ENCODE measurements around the gene MMP20.

Gene MMP20

GRCh38 chr11:102625177-102625576, at the start of gene MMP20:
TSS of gene MMP20 (minus strand) at chr11:102625332. CDS start at chr11:102625319, 13 bp downstream.
- TF ChIP-seq CTCF (IDR thresholded peaks at IDR 0.05; ENCODE audit: insufficient read depth, missing control alignments): no peak
- FAIRE-seq: no peak
- DNase-seq (ENCODE audit: insufficient read length, low spot score): no peak

- DNase-seq (ENCODE audit: insufficient read length, low spot score) (no peak), FAIRE-seq (no peak)
- no peak for TF ChIP-seq CTCF (IDR thresholded peaks at IDR 0.05; ENCODE audit: insufficient read depth, missing control alignments)
These were observed 44.5 kb upstream of the MMP20 start for GRCh38 chr11:102669664-102670063.

- no peak for DNase-seq (ENCODE audit: insufficient read length, low spot score)
- TF ChIP-seq CTCF (IDR thresholded peaks at IDR 0.05; ENCODE audit: insufficient read depth, missing control alignments): peak; percentile 87
- FAIRE-seq: no peak
These were observed 41.3 kb upstream of the MMP20 start for GRCh38 chr11:102666331-102666957.

GRCh38 chr11:102664001-102664752, 39.0 kb upstream of the MMP20 start:
- DNase-seq (ENCODE audit: insufficient read length, low spot score): no peak
- peak; percentile 15 for TF ChIP-seq CTCF (IDR thresholded peaks at IDR 0.05; ENCODE audit: insufficient read depth, missing control alignments)
- no peak for FAIRE-seq

- no peak for DNase-seq (ENCODE audit: insufficient read length, low spot score)
- TF ChIP-seq CTCF (IDR thresholded peaks at IDR 0.05; ENCODE audit: insufficient read depth, missing control alignments): no peak
- no peak for FAIRE-seq
These were observed 37.5 kb upstream of the MMP20 start for GRCh38 chr11:102662607-102663006.

- no peak for DNase-seq (ENCODE audit: insufficient read length, low spot score)
- no peak for TF ChIP-seq CTCF (IDR thresholded peaks at IDR 0.05; ENCODE audit: insufficient read depth, missing control alignments)
- FAIRE-seq: no peak
These were observed 35.9 kb upstream of the MMP20 start for GRCh38 chr11:102661040-102661439.

- no peak for FAIRE-seq
- no peak for DNase-seq (ENCODE audit: insufficient read length, low spot score)
- TF ChIP-seq CTCF (IDR thresholded peaks at IDR 0.05; ENCODE audit: insufficient read depth, missing control alignments): no peak
These were observed 31.4 kb upstream of the MMP20 start for GRCh38 chr11:102656528-102656927.
